Inferior parietal cortex (tissue), 1 donor: Measurements from ENCODE around the gene CERT1.

Source experiments
- DNase-seq: peaks from one replicate; pipeline ENCODE4 v3.0.0-alpha.2; 2016; ENCODE audit errors: extremely low spot score

Gene CERT1

DNA sequence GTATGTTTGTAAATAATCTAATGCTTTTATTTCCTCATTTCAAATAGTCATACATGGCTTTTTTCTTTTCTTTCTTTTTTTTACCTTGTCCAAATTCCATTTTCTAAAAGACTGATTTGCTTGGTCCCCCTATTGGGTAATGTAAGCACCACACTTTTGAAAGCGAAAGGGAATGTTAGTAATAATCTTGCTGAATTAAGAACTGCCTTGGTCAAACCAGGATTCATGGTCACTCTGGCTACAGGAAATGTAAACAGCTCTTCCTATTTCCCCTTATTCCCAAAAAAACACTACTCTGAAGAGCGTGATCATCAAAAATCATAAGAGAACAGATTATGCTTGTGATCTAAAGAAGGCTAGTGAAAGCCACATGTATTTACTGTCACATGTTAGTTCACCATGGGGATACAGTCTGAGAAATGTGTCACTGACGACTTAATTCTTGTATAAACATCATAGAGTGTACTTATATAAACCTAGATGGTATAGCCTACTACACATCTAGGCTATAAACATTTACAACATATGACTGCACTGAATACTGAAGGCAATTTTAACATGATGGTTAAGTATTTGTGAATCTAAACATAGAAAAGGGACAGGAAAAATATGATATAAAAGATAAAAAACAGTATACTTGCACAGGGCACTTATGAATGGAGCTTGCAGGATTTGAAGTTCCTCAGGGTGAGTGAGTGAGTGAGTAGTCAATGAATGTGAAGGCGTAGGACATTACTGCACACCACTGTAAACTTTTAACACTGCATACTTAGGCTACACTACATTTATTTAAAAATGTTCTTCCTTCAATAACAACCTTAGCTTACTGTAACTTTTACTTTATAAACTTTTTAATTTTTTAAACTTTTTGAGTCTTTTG, 99.1 kb downstream of the CERT1 start:
- no peak for DNase-seq

DNA sequence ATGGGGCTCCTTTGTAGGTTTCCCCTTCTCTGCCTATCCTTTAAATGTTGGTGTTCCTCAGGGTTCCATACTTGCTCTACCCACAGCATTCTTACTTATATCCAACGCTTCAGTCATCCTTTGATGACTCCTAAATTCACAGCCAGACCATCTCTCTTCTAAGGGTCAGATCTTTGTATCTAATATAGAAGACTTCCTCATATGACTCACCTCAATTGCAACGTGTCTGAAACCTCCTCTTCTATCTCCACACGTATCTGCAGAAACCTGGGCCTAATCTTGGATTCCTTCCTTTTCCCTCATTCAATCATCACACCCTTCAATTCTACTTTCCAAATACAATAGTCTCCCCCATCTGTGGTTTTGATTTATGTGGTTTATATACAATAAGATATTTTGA, 106.1 kb downstream of the CERT1 start:
- DNase-seq, result no peak

DNA sequence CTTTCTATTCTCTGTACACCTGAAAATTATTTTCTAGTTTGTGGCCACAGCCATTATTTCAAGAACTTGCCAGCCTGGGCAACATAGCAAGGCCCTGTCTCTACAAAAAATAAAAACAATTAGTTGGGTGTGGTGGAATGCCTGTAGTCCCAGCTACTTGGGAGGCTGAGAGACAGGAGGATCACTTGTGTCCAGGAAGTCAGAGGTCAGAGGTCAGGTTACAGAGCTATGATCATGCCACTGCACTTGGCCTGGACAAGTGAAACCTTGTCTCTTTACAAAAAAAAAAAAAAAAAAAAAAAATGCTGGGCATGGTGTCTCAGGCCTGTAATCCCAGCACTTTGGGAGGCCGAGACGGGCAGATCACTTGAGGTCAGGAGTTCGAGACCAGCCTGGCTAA, 116.2 kb downstream of the CERT1 start:
- no peak for DNase-seq

DNA sequence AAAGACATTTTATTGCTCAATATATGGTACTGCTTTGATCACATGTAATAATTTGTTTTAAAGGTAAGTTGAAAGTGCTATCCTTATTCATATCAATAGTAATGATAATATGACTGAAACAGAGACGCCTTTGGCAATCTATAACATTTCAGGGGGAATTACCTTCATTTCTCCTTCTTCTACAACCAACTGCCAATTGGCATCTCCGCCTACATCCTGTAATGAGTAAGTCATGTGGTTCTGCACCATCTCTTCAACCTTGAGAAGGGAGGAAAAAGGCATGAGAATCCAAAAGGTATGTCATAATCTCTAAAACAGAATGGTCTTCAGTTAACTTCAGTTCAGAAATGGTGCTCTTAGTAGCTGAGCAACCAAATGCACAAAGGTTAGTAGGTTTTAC, 122.0 kb downstream of the CERT1 start:
- no peak for DNase-seq

DNA sequence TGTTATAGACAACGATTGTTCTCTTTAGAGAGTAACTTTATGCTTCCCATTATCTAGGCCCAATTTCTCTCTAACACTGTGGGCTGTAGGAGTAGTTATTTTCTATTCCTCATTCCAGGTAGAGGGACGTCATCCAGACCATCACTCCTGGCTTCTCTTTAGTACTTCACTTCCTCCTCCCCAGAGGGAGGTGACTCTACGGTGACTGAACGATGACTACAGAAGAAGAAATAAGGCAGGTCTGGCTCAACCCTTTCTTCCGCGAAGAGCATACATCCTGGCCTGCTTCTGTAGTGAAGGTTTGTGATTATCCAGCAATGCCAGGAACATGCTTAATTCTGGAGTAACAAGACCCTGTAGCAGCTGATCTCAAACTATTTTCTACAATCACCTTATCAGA, 123.6 kb downstream of the CERT1 start:
- no peak for DNase-seq

DNA sequence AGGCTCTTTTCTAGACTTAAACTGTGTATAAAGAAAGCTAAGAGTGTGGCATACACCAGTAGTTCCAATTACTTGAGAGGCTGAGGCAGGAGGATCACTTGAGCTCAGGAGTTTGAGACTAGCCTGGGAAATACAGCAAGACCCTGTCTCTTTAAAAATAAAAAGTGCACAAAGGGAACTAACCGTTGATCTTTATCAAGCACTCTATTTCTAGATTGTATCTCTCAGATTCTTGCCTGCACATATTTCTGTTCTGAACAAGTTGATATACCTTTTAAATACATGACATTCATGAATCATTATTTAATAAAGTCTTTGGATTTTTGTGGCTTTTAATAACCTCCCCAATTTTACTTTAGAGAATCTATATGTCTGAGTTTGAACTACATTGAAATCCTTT, 127.2 kb downstream of the CERT1 start:
- no peak for DNase-seq

DNA sequence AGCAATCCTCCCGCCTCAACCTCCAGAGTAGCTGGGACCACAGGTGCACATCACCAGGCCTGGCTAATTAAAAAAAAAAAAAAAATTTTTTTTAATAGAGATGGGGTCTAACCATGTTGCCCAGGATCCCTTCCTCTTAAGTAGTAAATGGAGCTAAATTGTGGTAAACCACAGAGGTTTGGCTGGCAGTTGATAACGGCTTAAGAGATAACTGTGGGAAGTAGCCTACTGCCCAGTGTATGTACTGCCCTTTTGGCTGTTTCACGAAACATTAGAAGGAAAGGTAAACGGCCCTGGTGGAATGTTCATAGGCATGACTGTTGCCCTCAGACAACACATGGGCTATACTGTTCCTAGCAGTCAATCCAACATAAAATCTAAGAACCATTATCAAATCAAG, 130.0 kb downstream of the CERT1 start:
- DNase-seq, result no peak

DNA sequence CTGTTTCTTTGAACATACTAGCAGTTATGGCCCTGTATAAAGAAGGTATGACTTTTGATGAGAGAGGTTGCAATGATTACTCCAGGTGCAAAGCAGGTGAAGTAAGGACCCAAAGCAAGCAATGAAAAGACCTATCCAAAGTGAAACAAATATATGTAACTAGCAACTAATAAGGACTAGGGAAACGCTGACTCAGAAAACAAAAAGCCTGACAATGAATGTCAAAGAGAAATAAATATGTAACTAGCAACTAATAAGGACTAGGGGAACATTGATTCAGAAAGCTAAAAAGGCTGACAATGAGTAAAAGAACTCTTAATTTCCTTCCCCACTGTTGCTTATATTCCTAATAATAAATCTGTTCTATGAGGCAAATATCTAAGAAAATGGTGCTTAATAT, 131.3 kb downstream of the CERT1 start:
- DNase-seq, result no peak

DNA sequence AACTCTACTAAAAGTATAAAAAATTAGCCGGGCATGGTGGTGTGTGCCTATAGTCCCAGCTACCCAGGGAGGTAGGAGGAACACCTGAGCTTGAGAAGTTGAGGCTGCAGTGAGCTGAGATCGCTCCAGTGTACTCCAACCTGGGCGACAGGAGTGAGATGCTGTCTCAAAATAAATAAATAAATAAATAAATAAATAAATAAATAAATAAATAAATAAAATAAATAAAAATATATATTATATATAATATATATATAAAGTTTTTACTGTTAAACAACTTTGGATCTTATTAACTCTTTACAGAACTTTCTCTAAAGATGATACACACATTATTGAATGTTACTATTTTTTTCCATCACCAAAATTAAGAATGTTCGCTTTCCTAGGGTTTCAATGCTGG, 136.0 kb downstream of the CERT1 start:
- DNase-seq, result no peak

DNA sequence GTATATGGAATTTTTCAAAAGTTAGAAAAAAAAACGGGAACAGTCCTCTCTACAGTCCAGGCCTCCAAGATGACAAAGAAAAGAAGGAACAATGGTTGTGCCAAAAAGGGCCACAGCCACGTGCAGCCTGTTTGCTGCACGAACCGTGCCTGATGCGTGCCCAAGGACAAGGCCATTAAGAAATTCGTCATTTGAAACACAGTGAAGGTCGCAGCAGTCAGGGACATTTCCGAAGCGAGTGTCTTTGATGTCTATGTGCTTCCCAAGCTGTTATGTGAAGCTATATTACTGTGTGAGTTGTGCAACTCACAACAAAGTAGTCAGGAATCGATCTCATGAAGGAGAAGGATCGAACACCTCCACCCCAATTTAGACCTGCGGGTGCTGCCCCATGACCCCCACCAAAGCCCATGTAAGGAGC, 137.0 kb downstream of the CERT1 start:
- DNase-seq, result no peak

DNA sequence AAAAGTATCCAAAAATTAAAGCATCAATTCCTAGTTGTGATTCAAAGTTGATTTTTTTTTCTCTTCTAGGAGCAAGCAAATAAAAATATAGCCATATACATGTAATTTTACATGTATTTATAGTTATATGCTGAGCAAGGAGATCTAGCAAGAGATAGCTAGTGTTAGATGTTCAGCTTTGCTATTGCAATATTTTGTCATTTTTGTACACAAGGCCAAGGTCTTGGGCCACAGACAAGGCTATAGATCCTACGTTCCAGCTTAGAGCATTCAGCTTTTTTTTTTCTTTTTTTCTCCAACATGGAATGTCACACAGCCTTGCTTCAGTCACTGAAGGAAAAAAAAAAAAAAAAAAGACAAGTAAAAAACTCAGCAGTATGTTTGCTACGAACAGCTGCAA, 137.6 kb downstream of the CERT1 start:
- DNase-seq, result no peak

DNA sequence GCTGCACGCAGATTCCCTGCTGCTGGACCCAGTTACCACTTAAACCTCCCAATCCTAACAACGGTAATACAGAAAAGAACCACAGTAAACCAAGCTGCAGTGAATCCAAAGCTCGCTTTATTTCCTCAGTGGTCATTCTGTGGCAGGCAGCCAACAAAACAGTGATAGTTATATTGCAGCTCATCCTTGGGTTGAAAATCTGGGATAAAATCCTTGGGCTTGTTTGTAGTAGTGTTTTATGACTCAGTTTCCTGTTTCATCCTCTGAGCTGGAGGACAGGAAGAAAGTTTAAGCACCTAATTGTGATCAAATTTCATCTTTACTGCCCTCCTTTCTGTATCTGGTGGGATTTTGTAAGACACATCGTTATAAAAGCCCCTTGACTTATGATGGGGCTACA, 143.0 kb downstream of the CERT1 start:
- no peak for DNase-seq

DNA sequence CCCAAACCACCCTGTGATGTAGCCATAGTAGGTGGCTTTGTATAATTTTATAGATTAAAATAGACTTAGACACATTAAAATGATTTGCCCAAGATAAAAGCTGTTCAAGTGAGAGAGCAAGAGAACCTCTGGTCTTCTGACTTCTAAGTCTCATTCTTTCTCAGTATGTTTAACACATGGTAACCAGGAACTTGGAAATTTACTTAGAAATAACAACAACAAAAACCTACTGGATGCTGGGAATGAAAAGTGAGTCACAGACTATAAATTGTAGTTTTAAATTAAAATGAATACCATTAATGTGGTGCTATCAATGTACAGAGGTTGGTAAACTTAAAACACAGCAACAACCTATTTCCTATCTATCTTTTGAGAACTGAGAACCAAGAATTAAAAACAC, 144.0 kb downstream of the CERT1 start:
- DNase-seq, result no peak

DNA sequence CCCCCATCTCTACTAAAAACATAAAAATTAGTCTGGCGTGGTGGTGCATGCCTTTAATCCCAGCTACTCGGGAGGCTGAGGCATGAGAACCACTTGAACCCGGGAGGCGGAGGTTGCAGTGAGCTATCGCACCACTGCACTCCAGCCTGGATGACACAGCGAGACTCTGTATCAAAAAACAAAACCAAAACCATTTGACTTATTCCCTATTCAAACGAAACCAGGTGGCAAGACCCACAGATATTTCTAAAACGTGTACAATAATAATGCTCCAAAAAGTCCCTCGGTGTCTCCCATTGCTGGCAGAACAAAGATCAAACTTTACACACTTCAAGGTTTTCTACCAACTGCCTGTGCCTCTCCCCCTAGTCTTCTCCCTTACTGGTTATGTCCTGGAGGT, 144.6 kb downstream of the CERT1 start:
- DNase-seq, result no peak

DNA sequence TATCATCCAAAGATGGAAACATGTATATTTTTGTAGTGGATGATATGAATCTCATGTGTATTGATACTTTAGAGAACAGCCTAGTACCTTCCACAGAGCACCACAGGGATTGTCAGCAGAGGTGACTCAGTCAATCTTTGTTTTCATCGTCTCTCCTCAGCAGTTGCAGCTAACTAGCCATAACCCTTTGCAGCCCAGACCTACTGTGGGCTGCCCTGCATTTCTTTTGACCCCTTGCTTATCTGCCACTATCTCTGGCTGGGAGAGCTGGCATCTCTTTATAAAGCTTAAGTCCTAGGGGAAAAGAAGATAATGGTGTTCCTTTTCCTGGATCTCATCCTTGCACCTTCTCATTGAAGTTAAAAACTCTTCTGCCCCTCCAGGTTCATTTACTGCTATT, 145.7 kb downstream of the CERT1 start:
- DNase-seq, result no peak

DNA sequence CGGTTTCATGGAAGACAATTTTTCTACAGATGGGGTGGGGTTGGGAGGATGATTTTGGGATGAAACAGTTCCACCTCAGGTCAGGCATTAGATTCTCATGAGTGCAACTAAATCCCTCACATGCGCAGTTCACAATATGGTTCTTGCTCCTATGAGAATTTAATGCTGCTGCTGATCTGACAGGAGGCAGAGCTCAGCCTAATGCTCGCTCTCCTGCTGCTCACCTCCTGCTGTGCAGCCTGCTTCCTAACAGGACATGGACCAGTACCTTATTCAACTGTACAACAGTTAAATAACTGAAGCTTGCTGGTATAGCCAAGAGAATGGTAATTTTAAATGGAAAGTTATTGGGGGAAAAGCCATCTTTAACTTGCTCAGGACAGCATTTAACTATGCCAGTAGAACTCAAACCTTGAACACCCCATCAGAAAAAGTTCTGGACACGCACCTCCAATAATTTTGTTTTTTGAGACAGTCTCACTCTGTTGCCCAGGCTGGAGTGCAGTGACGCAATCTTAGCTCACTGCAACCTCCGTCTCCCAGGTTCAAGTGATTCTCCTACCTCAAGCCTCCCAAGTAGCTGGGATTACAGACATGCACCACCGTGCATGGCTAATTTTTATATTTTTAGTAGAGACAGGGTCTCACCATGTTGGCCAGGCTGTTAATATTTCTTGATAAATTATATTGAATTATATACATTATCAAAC, 146.7 kb downstream of the CERT1 start:
- no peak for DNase-seq

DNA sequence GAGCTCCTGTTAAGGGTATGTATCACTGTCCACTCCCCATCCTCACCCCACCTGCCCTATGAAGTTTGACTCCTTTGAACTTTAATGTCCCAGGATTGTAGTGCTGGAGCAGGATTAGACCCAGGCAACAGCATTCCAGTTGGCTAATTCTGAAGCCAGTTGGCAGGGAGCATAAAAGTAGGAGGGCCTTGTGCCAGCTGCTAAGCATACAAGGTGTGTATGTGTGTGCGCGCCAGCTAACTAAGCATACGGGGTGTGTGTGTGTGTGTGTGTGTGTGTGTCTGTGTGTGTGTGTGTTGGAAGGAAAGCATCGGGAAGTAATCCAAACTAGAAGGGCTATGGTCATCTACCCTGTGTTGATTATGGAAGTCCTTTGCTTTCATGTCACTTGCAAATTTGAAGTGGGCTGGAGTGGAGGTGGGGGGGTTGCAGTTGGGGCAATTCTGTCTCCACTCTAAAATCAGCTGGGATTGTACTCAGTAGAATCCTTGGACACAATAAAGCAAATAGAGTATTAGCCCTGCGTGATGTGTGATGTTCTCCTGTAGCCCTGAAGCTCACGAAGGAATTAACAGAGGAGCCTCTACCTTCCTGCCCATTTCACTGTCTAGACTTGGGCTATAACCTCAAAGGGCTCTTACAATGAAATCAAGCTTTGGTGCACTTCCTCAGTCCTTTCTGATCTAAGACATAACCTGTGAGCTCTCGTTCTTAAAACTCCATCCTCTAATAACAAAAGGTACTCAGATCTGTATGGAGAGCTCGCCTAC, 147.5 kb downstream of the CERT1 start:
- DNase-seq, result no peak

DNA sequence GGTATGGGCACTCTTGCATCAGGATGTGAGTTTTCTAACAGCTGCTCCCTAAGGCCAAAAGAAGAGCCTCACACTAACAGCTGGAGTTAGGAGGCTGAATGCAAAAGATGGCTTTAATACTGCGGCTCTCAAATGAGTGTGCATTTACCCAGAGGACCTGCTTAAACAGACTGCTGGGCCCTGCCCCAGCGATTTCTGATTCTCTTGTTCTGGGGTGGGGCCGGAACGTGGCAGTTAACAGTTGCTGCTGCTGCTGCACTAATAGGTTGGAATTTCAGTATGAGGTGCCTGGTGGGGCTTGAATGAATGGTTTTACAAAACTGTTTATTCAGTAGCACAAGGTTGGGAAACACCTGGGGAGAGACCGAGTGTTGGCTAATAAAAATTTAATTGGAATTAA, 148.3 kb downstream of the CERT1 start:
- no peak for DNase-seq

DNA sequence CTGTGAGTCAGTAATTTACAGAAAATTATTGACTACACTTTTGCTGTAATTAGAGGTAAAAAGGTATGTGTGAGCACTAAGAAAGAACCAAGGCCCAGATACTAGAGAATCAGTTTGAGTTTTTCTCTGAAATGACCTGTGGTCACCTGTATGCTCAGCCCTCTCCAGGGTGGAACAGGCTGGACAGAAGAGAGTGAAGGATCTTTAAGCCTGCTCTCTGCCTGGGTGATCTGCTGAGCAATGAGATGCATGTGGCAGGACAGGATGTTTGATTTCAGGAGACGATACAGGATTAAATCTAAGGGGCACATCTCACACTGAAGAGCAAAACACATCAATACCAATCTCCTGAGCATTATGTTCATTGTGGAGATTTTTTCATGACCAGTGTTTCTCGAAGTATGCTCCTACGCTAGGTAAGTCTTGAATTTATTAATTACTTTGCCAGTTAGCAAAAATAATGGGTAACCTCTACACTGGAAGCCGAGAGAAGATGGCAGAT, 148.9 kb downstream of the CERT1 start:
- DNase-seq, result no peak

DNA sequence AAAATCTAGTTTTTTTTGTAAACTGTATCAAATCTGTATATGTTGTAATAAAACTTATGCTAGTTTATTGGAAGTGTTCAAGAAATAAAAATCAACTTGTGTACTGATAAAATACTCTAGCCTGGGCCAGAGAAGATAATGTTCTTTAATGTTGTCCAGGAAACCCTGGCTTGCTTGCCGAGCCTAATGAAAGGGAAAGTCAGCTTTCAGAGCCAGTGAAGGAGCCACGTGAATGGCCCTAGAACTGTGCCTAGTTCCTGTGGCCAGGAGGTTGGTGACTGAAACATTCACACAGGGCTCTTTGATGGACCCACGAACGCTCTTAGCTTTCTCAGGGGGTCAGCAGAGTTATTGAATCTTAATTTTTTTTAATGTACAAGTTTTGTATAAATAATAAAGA, 150.1 kb downstream of the CERT1 start:
- DNase-seq, result no peak

DNA sequence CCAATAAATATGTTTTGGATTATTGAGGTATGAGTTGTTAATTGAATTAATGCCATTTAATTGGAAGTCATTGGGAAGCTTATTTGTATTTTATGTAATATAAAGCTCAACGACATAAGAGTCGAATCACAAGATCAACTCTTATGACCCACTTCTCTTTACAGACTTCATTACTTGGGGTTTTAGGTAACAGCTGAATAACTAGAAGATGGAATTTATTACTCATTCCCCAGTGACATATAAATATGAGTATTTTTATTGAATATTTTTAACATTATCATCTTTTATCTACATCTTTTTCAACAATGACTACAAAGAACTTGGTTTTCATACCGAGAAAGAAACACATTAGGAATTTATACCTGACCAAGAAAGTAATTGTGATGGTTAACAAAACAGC, 153.3 kb downstream of the CERT1 start:
- no peak for DNase-seq

DNA sequence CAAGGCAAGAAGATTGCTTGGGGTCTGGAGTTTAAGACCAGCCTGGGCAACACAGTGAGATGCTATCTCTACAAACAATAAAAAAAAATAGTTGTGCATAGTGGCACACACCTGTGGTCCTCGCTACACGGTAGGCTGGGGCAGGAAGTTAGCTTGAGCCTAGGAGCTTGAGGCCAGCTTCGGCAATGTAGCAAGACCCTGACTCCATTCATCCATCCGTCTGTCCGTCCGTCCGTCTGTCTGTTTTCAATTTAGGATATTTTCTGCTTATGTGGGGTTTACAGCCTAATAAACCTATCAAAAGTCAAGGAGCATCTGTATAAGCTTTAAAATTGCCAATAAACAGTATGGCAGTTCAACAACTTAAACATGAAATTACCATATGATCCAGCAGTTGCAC, 154.7 kb downstream of the CERT1 start:
- DNase-seq, result no peak
